ENCODE results near the gene MRNIP. TPM values are rescaled to one million over a fixed set of nuclear protein-coding genes. Genes with fewer than 3 reads are reported as not detected.

Gene MRNIP
- total and polyA plus RNA-seq, 2 of the 8 experiments (the other 6 are each of a cell fraction or from before 2014, with no cell fraction given), result 29.6 TPM

GRCh38 chr5:179905161-179905560 lies 46.5 kb upstream of the MRNIP start:
- Histone ChIP-seq H2BK120ac (replicated peaks; ENCODE audit: low read depth, low read length) (no peak overlapping the region), H4K91ac (replicated peaks; ENCODE audit: insufficient read length, low read length) (no peak overlapping the region), H3K79me1 (ENCODE audit: low read depth, low read length) (peaks cover 6% of the 10 kb centered on the region), H4K5ac (ENCODE audit: insufficient read length, low read depth, low read length) (no peak overlapping the region), H3K56ac (replicated peaks; ENCODE audit: insufficient read length, low read depth, low read length) (no peak overlapping the region), H3K14ac (ENCODE audit: insufficient read length) (no peak overlapping the region), H2BK5ac (ENCODE audit: low read depth, low read length) (no peak overlapping the region), H2BK15ac (ENCODE audit: low read length) (no peak overlapping the region), H3K27me3 (replicated peaks in 1 of 4; ENCODE audit: control insufficient read depth in 3 of 4, extremely low read depth in 1 of 4, insufficient read depth in 3 of 4, low read length in 3 of 4) (peaks cover 0 to 6% (median 0%) of the 10 kb centered on the region in 4 experiments; a peak in 2 of 7 replicates), H3K4me3 (ENCODE audit: extremely low read depth in 1 of 4, insufficient read depth in 2 of 4, low read depth in 3 of 4, low read length in 4 of 4) (no peak overlapping the region), H3K36me3 (ENCODE audit: control insufficient read depth in 2 of 4, insufficient read depth in 4 of 4, low read length in 3 of 4) (peaks cover 0 to 9% (median 0%) of the 10 kb centered on the region in 4 experiments; a peak in 3 of 8 replicates), H3K79me2 (ENCODE audit: control insufficient read depth in 1 of 2, insufficient read depth in 2 of 2, low read length in 2 of 2) (peaks cover 0 to 2% of the 10 kb centered on the region in 2 experiments; a peak in 1 of 4 replicates), H3K23me2 (ENCODE audit: low read depth, low read length) (peaks cover 7% of the 10 kb centered on the region; the same call in 1 of the 2 replicates), H2AFZ (ENCODE audit: low read length) (no peak overlapping the region), H2BK20ac (ENCODE audit: low read length) (no peak overlapping the region), H3K9me3 (ENCODE audit: insufficient read depth in 2 of 2, low read depth in 1 of 2, low read length in 1 of 2) (no peaks in the 10 kb centered on the region), H3K18ac (ENCODE audit: extremely low read depth, low read length) (no peak overlapping the region), H4K20me1 (replicated peaks in 1 of 2; ENCODE audit: control insufficient read depth in 1 of 2, insufficient read depth in 2 of 2, low read length in 2 of 2) (peaks cover 0 to 15% of the 10 kb centered on the region in 2 experiments), H2AK5ac (ENCODE audit: low read depth, low read length) (no peak overlapping the region), H4K8ac (ENCODE audit: extremely low read depth, insufficient read depth, low read length) (no peak overlapping the region), H3K27ac (ENCODE audit: low read depth, low read length) (no peak overlapping the region), H3K23ac (ENCODE audit: insufficient read length) (no peak overlapping the region), H2BK12ac (ENCODE audit: low read depth, low read length) (no peak overlapping the region), H3K4me2 (ENCODE audit: insufficient read depth in 1 of 2, low read depth in 2 of 2, low read length in 2 of 2) (no peak overlapping the region), H3K4ac (replicated peaks; ENCODE audit: insufficient read length, low read depth, low read length) (no peak overlapping the region), H3K4me1 (replicated peaks in 1 of 4; ENCODE audit: control insufficient read depth in 3 of 4, insufficient read depth in 4 of 4, low read length in 3 of 4) (peaks cover 0 to 7% (median 4%) of the 10 kb centered on the region in 4 experiments; a peak in 5 of 7 replicates), H3K9ac (replicated peaks in 1 of 4; ENCODE audit: extremely low read depth in 1 of 4, low read depth in 3 of 4, low read length in 3 of 4) (no peak overlapping the region)
- CTCF ChIA-PET (ENCODE audit: partially characterized antibody), result interaction anchor here (3.5 to 3.8 kb wide), 2 partner anchors 12 to 35 kb away, joined by 13 to 24 read pairs; no protein-coding TSS in a partner anchor
- DNase-seq (ENCODE audit: low read depth in 1 of 2, low spot score in 2 of 2) (no peak), FAIRE-seq (no peak)
- no peak for TF ChIP-seq SP2 (IDR thresholded peaks at IDR 0.05; ENCODE audit: low read length)
- TF ChIP-seq, protein P1, sequence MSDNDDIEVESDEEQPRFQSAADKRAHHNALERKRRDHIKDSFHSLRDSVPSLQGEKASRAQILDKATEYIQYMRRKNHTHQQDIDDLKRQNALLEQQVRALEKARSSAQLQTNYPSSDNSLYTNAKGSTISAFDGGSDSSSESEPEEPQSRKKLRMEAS (IDR thresholded peaks at IDR 0.05), result no peak
- TF ChIP-seq CEBPB (IDR thresholded peaks at IDR 0.05; ENCODE audit: low read depth, low read length), result no peak
- TF ChIP-seq CBX8 (IDR thresholded peaks at IDR 0.05; ENCODE audit: borderline replicate concordance, low read depth, low read length), result no peak
- no peak for TF ChIP-seq BACH1 (IDR thresholded peaks at IDR 0.05; ENCODE audit: low read length)
- TF ChIP-seq TBP (IDR thresholded peaks at IDR 0.05; ENCODE audit: low read depth, low read length), result no peak
- no peak for TF ChIP-seq POU5F1 (IDR thresholded peaks at IDR 0.05; ENCODE audit: low read depth, low read length)
- TF ChIP-seq ATF3 (IDR thresholded peaks at IDR 0.05; ENCODE audit: insufficient read depth, low read depth, low read length), result no peak
- TF ChIP-seq RBBP5 (IDR thresholded peaks at IDR 0.05; ENCODE audit: borderline replicate concordance, low read depth, low read length), result no peak
- TF ChIP-seq BCL11A (IDR thresholded peaks at IDR 0.05; ENCODE audit: low read depth in 2 of 2, low read length in 2 of 2), result no peak
- TF ChIP-seq ASH2L (IDR thresholded peaks at IDR 0.05; ENCODE audit: low read length), result no peak
- POLR2A ChIA-PET (ENCODE audit: partially characterized antibody), result interaction anchor here (0.8 to 1.6 kb wide), 2 partner anchors 67 to 187 kb away, joined by 4 to 5 read pairs; no protein-coding TSS in a partner anchor
- 96% methylated on average over 8 of the region's 8 CpGs; no CpG with 5 or more reads in 1 of the 2 experiments for WGBS, 2 experiments (ENCODE audit: extremely low coverage in 1 of 2, insufficient coverage in 1 of 2, insufficient read length in 1 of 2, insufficient replicate concordance in 2 of 2, low coverage in 1 of 2, low lambda C conversion rate in 2 of 2, missing lambda C conversion rate in 1 of 2)

Measured in H1 (cell line).